Measurements from ENCODE around the gene ALPG. TPM values are rescaled to one million over a fixed set of nuclear protein-coding genes. Genes with fewer than 3 reads are reported as not detected.
"Not testable (repeated sequence)": the region's sequence is repeated elsewhere in the genome, so short reads cannot be mapped to it uniquely, and the experiment has no call there.

ALPG gene
- total RNA-seq, 2 donors from 2014 or later = not detected

DNA sequence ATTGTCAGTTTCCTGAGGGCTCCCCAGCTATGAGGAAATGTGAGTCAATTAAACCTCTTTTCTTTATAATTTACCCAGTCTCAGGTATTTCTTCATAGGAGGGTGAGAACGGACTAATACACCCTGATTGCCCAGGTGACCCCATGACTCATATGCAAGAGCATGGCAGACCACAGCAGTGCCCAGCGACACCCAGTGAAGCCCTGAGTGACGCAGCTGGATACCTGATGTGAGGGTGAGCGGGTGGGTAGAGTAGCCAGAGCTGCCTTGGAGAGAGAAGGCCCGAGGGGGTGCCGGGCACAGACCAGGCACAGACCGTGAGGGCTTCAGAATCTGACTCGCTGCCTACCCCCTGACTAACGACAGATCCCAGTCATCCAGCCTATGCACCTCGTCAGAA, 15.4 kb downstream of the ALPG start:
- Histone ChIP-seq H3K4me3 (no peak overlapping the region), H3K4me1 (ENCODE audit: control insufficient read depth in 1 of 2, low read depth in 2 of 2) (peaks cover 0 to 20% of the 10 kb centered on the region in 2 donors), H3K27ac (no peak overlapping the region), H3K36me3 (no peaks in the 10 kb centered on the region), H3K27me3 (replicated peaks; ENCODE audit: insufficient read depth) (peaks cover 5% of the 10 kb centered on the region), H3K9me3 (no peaks in the 10 kb centered on the region)
- no peak for ATAC-seq (ENCODE audit: insufficient number of reproducible peaks, low FRiP score, low read depth)
- no peak for TF ChIP-seq CTCF (IDR thresholded peaks at IDR 0.05)
- DNase-seq (ENCODE audit: low spot score) = no peak

DNA sequence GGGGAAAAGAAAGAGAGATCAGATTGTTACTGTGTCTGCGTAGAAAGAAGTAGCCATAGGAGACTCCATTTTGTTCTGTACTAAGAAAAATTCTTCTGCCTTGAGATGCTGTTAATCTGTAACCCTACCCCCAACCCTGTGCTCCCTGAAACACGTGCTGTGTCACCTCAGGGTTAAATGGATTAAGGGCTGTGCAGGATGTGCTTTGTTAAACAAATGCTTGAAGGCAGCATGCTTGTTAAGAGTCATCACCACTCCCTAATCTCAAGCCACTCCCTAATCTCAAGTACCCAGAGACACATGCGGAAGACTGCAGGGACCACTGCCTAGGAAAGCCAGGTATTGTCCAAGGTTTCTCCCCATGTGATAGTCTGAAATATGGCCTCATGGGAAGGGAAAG, 16.4 kb downstream of the ALPG start:
- not testable (repeated sequence) for ATAC-seq (ENCODE audit: insufficient number of reproducible peaks, low FRiP score, low read depth); DNase-seq (ENCODE audit: low spot score); H3K36me3 ChIP-seq; H3K27me3 ChIP-seq (replicated peaks; ENCODE audit: insufficient read depth); H3K4me3 ChIP-seq; H3K27ac ChIP-seq; H3K9me3 ChIP-seq
- H3K4me1 ChIP-seq (ENCODE audit: control insufficient read depth in 1 of 2, low read depth in 2 of 2) = peaks cover 0 to 20% of the 10 kb centered on the region in 2 donors

DNA sequence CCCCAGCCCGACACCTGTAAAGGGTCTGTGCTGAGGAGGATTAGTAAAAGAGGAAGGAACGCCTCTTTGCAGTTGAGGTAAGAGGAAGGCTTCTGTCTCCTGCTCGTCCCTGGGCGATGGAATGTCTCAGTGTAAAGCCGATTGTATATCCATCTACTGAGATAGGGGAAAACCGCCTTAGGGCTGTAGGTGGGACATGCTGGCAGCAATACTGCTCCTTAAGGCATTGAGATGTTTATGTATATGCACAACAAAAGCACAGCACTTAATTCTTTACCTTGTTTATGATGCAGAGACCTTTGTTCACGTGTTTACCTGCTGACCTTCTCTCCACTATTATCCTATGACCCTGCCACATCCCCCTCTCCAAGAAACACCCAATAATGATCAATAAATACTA, 16.8 kb downstream of the ALPG start:
- not testable (repeated sequence) for ATAC-seq (ENCODE audit: insufficient number of reproducible peaks, low FRiP score, low read depth); H3K27me3 ChIP-seq (replicated peaks; ENCODE audit: insufficient read depth); H3K9me3 ChIP-seq; H3K4me3 ChIP-seq; H3K36me3 ChIP-seq; DNase-seq (ENCODE audit: low spot score); H3K27ac ChIP-seq
- peaks cover 0 to 20% of the 10 kb centered on the region in 2 donors for H3K4me1 ChIP-seq (ENCODE audit: control insufficient read depth in 1 of 2, low read depth in 2 of 2)

DNA sequence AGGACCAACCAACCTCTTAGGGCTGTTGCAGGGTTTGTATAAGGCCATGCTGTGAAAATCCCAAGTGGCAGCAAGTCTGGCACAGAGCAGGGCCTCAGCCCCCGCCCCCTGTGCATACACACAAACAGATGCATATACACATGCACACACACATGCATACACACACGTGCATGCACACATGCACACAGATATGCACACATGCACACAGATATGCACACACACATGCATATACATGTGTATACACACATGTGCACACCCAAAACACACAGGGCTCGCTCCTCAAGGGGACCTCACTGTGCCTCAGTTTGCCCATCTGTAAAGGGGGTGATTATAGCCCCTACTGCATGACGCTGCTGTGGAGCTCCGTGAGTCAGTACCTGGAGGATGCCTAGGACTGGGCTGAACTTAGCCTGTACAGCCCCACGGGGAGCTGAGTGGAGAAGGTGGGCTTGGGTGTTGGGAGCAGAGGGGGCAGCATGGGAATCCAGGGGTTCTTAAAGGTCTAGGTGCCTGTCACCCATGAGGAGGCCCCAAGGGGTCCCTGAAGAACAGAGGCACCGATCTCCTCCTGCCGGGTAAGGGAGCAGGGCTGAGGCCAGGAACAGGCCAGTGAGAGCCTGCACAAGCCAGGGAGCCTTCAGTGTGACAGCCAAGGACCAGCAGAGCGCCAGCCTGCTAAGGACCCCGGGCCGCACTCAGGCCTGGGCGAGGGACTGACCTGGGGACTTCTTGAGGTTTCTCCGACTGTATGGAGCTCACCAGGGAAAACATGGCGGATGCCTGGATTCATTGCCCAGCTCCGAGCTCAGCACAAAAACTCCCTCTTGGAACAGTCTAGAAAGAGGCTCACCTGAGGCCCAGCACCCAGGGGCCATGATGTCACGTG, 25.3 kb downstream of the ALPG start:
- no peaks in the 10 kb centered on the region for H3K9me3 ChIP-seq
- no peak overlapping the region for H3K27ac ChIP-seq
- H3K36me3 ChIP-seq = no peaks in the 10 kb centered on the region
- no peak overlapping the region for H3K4me3 ChIP-seq
- no peak for TF ChIP-seq CTCF (IDR thresholded peaks at IDR 0.05)
- no peaks in the 10 kb centered on the region for H3K4me1 ChIP-seq (ENCODE audit: control insufficient read depth in 1 of 2, low read depth in 2 of 2)
- no peaks in the 10 kb centered on the region for H3K27me3 ChIP-seq (replicated peaks; ENCODE audit: insufficient read depth)
- no peak for DNase-seq (ENCODE audit: low spot score)
- no peak for ATAC-seq (ENCODE audit: insufficient number of reproducible peaks, low FRiP score, low read depth)

- no peaks in the 10 kb centered on the region for H3K4me1 ChIP-seq (ENCODE audit: control insufficient read depth in 1 of 2, low read depth in 2 of 2)
- H3K36me3 ChIP-seq = no peaks in the 10 kb centered on the region
- no peak for TF ChIP-seq CTCF (IDR thresholded peaks at IDR 0.05)
- H3K4me3 ChIP-seq = no peak overlapping the region
- H3K9me3 ChIP-seq = no peaks in the 10 kb centered on the region
- ATAC-seq (ENCODE audit: insufficient number of reproducible peaks, low FRiP score, low read depth) = no peak
- H3K27ac ChIP-seq = no peak overlapping the region
- H3K27me3 ChIP-seq (replicated peaks; ENCODE audit: insufficient read depth) = no peaks in the 10 kb centered on the region
- no peak for DNase-seq (ENCODE audit: low spot score)
These were observed 26.0 kb downstream of the ALPG start for GRCh38 chr2:232432598-232433184.

DNA sequence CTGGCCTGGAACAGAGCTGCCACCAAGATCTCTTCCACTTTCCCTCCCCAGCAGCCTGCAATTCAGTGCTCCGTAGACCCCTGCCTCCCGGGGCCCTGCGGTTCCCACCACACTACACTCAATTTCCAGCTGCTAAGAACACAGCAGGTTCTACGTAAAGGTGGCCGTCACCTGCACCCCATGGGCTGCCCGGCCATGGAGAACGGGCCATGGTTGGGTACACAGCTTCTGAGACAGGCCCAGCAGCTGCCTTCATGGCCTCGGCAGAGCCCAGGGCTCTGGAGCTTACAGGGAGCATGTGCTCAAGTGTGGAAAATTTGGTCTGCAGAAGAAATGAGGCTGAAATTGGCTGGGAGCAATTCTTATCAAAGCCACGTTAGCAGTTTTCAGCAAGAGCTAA, 27.0 kb downstream of the ALPG start:
- H3K36me3 ChIP-seq; H3K4me1 ChIP-seq (ENCODE audit: control insufficient read depth in 1 of 2, low read depth in 2 of 2); H3K9me3 ChIP-seq; H3K27ac ChIP-seq; DNase-seq (ENCODE audit: low spot score); H3K27me3 ChIP-seq (replicated peaks; ENCODE audit: insufficient read depth); H3K4me3 ChIP-seq; ATAC-seq (ENCODE audit: insufficient number of reproducible peaks, low FRiP score, low read depth): not testable (repeated sequence)
